ENCODE measurements around the gene APBA3. TPM values are rescaled to one million over a fixed set of nuclear protein-coding genes. Genes with fewer than 3 reads are reported as not detected.

APBA3 gene
- total RNA-seq, 1 donor: 15.5 TPM

- no peak for TF ChIP-seq CTCF (IDR thresholded peaks at IDR 0.05; ENCODE audit: insufficient read depth, low read length)
- DNase-seq (ENCODE audit: low read depth): no peak
- H3K4me3 ChIP-seq (ENCODE audit: low read depth, low read length): no peak overlapping the region
Measured at GRCh38 chr19:3753631-3754410, 7.7 kb downstream of the APBA3 start.

GRCh38 chr19:3752492-3752891 lies 9.0 kb downstream of the APBA3 start:
- TF ChIP-seq CTCF (IDR thresholded peaks at IDR 0.05; ENCODE audit: insufficient read depth, low read length): no peak
- no peak overlapping the region for H3K4me3 ChIP-seq (ENCODE audit: low read depth, low read length)
- no peak for DNase-seq (ENCODE audit: low read depth)

- no peak for DNase-seq (ENCODE audit: low read depth)
- no peak for TF ChIP-seq CTCF (IDR thresholded peaks at IDR 0.05; ENCODE audit: insufficient read depth, low read length)
- H3K4me3 ChIP-seq (ENCODE audit: low read depth, low read length): no peak overlapping the region
Measured at GRCh38 chr19:3751236-3751635, 10.3 kb downstream of the APBA3 start.

GRCh38 chr19:3750211-3750610 lies 11.3 kb downstream of the APBA3 start:
- TF ChIP-seq CTCF (IDR thresholded peaks at IDR 0.05; ENCODE audit: insufficient read depth, low read length): no peak
- no peak overlapping the region for H3K4me3 ChIP-seq (ENCODE audit: low read depth, low read length)
- DNase-seq (ENCODE audit: low read depth): no peak

GRCh38 chr19:3748965-3749364 lies 12.5 kb downstream of the APBA3 start:
- H3K4me3 ChIP-seq (ENCODE audit: low read depth, low read length): no peak overlapping the region
- no peak for TF ChIP-seq CTCF (IDR thresholded peaks at IDR 0.05; ENCODE audit: insufficient read depth, low read length)

GRCh38 chr19:3746371-3747056 lies 15.0 kb downstream of the APBA3 start:
- TF ChIP-seq CTCF (IDR thresholded peaks at IDR 0.05; ENCODE audit: insufficient read depth, low read length): no peak
- DNase-seq (ENCODE audit: low read depth): no peak
- no peak overlapping the region for H3K4me3 ChIP-seq (ENCODE audit: low read depth, low read length)

More at GRCh38 chr19:3748965-3749364, 12.5 kb downstream of the APBA3 start:
- DNase-seq (ENCODE audit: low read depth): no peak

Measured in fibroblast of the aortic adventitia (primary cell).